ENCODE measurements around the gene MMP11. TPM values are rescaled to one million over a fixed set of nuclear protein-coding genes. Genes with fewer than 3 reads are reported as not detected.
A peak's percentile ranks its signal among the peaks of the same experiment; 100 is the strongest.

MMP11 gene
- total and polyA plus RNA-seq, 2 experiments from 2014 or later = 5.3 to 17.4 TPM

- Histone ChIP-seq H3K4me3 (peak within 1 kb of the TSS; percentile 97), H2AFZ (peak within 1 kb of the TSS; percentile 99), H4K20me1 (replicated peaks; ENCODE audit: insufficient read depth) (peaks cover 29% of the 10 kb centered on the region), H3K79me2 (replicated peaks; ENCODE audit: insufficient read depth) (peaks cover 46% of the 10 kb centered on the region), H3K4me1 (ENCODE audit: insufficient read depth) (peaks cover 27% of the 10 kb centered on the region), H3K27me3 (ENCODE audit: insufficient read depth) (no peaks in the 10 kb centered on the region), H3K9me2 (ENCODE audit: insufficient read depth) (no peaks in the 10 kb centered on the region), H3K27ac (ENCODE audit: low read depth) (peak within 1 kb of the TSS; percentile 99), H3K36me3 (ENCODE audit: insufficient read depth) (no peaks in the 10 kb centered on the region), H3F3A (replicated peaks; ENCODE audit: low read depth) (0 out of 2 replicates have a peak, but pooled peaks cover 13% of the 10 kb centered on the region), H3K4me2 (peak within 1 kb of the TSS; percentile 97)
- Mint-ChIP-seq H3K27me3 (ENCODE audit: insufficient read depth, low read depth, poor library complexity) (peaks cover 8% of the 10 kb centered on the region), H3K27ac (peak within 1 kb of the TSS; percentile 97), H3K9me3 (no peaks in the 10 kb centered on the region), H3K4me1 (peaks cover 26% of the 10 kb centered on the region), H3K36me3 (ENCODE audit: low read depth) (peaks cover 11% of the 10 kb centered on the region), H3K4me3 (peak within 1 kb of the TSS; percentile 96)
- ATAC-seq (peak; percentile 74), DNase-seq (ENCODE audit: low spot score) (peak; percentile 97)
- TF ChIP-seq ZNF114 (CRISPR knock-in tag; IDR thresholded peaks at IDR 0.05) = peak; percentile 72; the same call in 1 of the 2 replicates
- TF ChIP-seq ZNF331 (CRISPR knock-in tag; IDR thresholded peaks at IDR 0.05; ENCODE audit: low read depth) = no peak
- TF ChIP-seq STAT1 (IDR thresholded peaks at IDR 0.05; ENCODE audit: unreplicated experiment) = no peak
- peak; percentile 71 for TF ChIP-seq POLR2AphosphoS5 (IDR thresholded peaks at IDR 0.05; ENCODE audit: low read depth)
- no peak for TF ChIP-seq CREB1 (CRISPR knock-in tag; IDR thresholded peaks at IDR 0.05; ENCODE audit: low read depth)
- TF ChIP-seq EZH2 (IDR thresholded peaks at IDR 0.05; ENCODE audit: low read depth, unreplicated experiment) = no peak
- TF ChIP-seq REST (IDR thresholded peaks at IDR 0.05; ENCODE audit: unreplicated experiment) = no peak
- no peak for TF ChIP-seq ZNF462 (CRISPR knock-in tag; IDR thresholded peaks at IDR 0.05)
- TF ChIP-seq ETS1 (IDR thresholded peaks at IDR 0.05) = no peak
- no peak for TF ChIP-seq JUNB (IDR thresholded peaks at IDR 0.05; ENCODE audit: unreplicated experiment)
- no peak for TF ChIP-seq EZH2phosphoT487 (IDR thresholded peaks at IDR 0.05; ENCODE audit: unreplicated experiment)
- no peak for TF ChIP-seq NANOG (IDR thresholded peaks at IDR 0.05; ENCODE audit: borderline replicate concordance)
Observed at GRCh38 chr22:23786752-23787599, 14.3 kb downstream of the MMP11 start, which contains the start of gene SMARCB1. TSS of gene SMARCB1 (plus strand) at chr22:23786966. CDS start at chr22:23787170, 204 bp downstream.
